ENCODE measurements around the gene FRAS1.
"Not testable (repeated sequence)": the region's sequence is repeated elsewhere in the genome, so short reads cannot be mapped to it uniquely, and the experiment has no call there.

Gene FRAS1

GRCh38 chr4:78057135-78057599 lies at the start of gene FRAS1:
Gene FRAS1 (plus strand): TSS chr4:78057323. CDS start chr4:78058010, 687 bp downstream.
- DNase-seq, result no peak

GRCh38 chr4:78011003-78011402 lies 46.1 kb upstream of the FRAS1 start:
- DNase-seq, result not testable (repeated sequence)

- no peak for DNase-seq
Measured at GRCh38 chr4:78014889-78015886, 41.9 kb upstream of the FRAS1 start.

GRCh38 chr4:78018271-78019049 lies 38.7 kb upstream of the FRAS1 start:
- no peak for DNase-seq

- DNase-seq, result no peak
Measured at GRCh38 chr4:78019414-78019813, 37.7 kb upstream of the FRAS1 start.

GRCh38 chr4:78020677-78021076 lies 36.4 kb upstream of the FRAS1 start:
- no peak for DNase-seq

- no peak for DNase-seq
Measured at GRCh38 chr4:78022517-78022916, 34.6 kb upstream of the FRAS1 start.

GRCh38 chr4:78024085-78024484 lies 33.0 kb upstream of the FRAS1 start:
- DNase-seq, result no peak

- no peak for DNase-seq
Measured at GRCh38 chr4:78024576-78025091, 32.5 kb upstream of the FRAS1 start.

GRCh38 chr4:78031417-78031950 lies 25.6 kb upstream of the FRAS1 start:
- no peak for DNase-seq

GRCh38 chr4:78032446-78032845 lies 24.7 kb upstream of the FRAS1 start:
- no peak for DNase-seq

GRCh38 chr4:78032929-78033328 lies 24.2 kb upstream of the FRAS1 start:
- no peak for DNase-seq

GRCh38 chr4:78033861-78034260 lies 23.3 kb upstream of the FRAS1 start:
- no peak for DNase-seq

- DNase-seq, result no peak
Measured at GRCh38 chr4:78038704-78039103, 18.4 kb upstream of the FRAS1 start.

GRCh38 chr4:78039678-78040077 lies 17.4 kb upstream of the FRAS1 start:
- no peak for DNase-seq

- DNase-seq, result no peak
Measured at GRCh38 chr4:78040431-78040830, 16.7 kb upstream of the FRAS1 start.

GRCh38 chr4:78047366-78047765 lies 9.8 kb upstream of the FRAS1 start:
- no peak for DNase-seq

- DNase-seq, result no peak
Measured at GRCh38 chr4:78056265-78057129, 626 bp upstream of the FRAS1 start.

GRCh38 chr4:78057600-78058550 lies 752 bp downstream of the FRAS1 start:
- peak; percentile 37 for DNase-seq

GRCh38 chr4:78058591-78059523 lies 1.7 kb downstream of the FRAS1 start:
- DNase-seq, result no peak
